MCF 10A (cell line): ENCODE results near the gene RFC2. TPM values are rescaled to one million over a fixed set of nuclear protein-coding genes. Genes with fewer than 3 reads are reported as not detected.

ENCODE experiments used
- BruUV-seq: library from RNA; stranded (reverse); fragments of 400-500 nt; replicated peaks from 2 replicates; lab custom pipeline; 2021; lab: Mats Ljungman, UMichigan
- CTCF ChIA-PET: fragments of 300-600 bp; sonication (Branson Sonifier 250); formaldehyde crosslinking; extraction: SDS; loops from one replicate; lab custom pipeline; 2021; ENCODE audit warnings: antibody characterized with exemption, inconsistent platforms; lab: Yijun Ruan, JAX
- POLR2A ChIA-PET: fragments of 300-600, 350-650 bp; sonication (Branson Sonifier 250); formaldehyde crosslinking; extraction: SDS; loops from one replicate; lab custom pipeline; 2020; ENCODE audit warnings: antibody characterized with exemption, inconsistent platforms; lab: Yijun Ruan, JAX
- DNase-seq: peaks from one replicate; pipeline ENCODE4 v3.0.0-alpha.2; 2018; ENCODE audit not compliant: unreplicated experiment
- H3K27ac Mint-ChIP-seq: one replicate; pipeline ENCODE4 v1.8.0; 2022; ENCODE audit warnings: mild to moderate bottlenecking, low read depth, mixed read lengths; ENCODE audit not compliant: unreplicated experiment
- H3K27me3 Mint-ChIP-seq: one replicate; pipeline ENCODE4 v1.8.0; 2022; ENCODE audit warnings: mixed read lengths; ENCODE audit not compliant: insufficient read depth, unreplicated experiment
- H3K36me3 Mint-ChIP-seq: one replicate; pipeline ENCODE4 v1.8.0; 2022; ENCODE audit warnings: mild to moderate bottlenecking, moderate library complexity, mixed read lengths; ENCODE audit not compliant: insufficient read depth, unreplicated experiment
- H3K4me1 Mint-ChIP-seq: one replicate; pipeline ENCODE4 v1.8.0; 2022; ENCODE audit warnings: mixed read lengths; ENCODE audit not compliant: insufficient read depth, unreplicated experiment
- H3K4me3 Mint-ChIP-seq: one replicate; pipeline ENCODE4 v1.8.0; 2022; ENCODE audit warnings: mild to moderate bottlenecking, moderate library complexity, mixed read lengths; ENCODE audit not compliant: unreplicated experiment
- H3K9me3 Mint-ChIP-seq: one replicate; pipeline ENCODE4 v1.8.0; 2022; ENCODE audit warnings: mixed read lengths; ENCODE audit not compliant: unreplicated experiment
- CTCF ChIP-seq: fragments of 200-600 bp; IDR thresholded peaks from one replicate; pipeline ENCODE4 v1.8.0; 2022; ENCODE audit warnings: antibody characterized with exemption, mild to moderate bottlenecking; ENCODE audit not compliant: unreplicated experiment
- intact Hi-C: fragments of 100-400 bp; cut with micrococcal nuclease; formaldehyde crosslinking; loops from 2 replicates; pipeline ENCODE4 v1.14.1; 2022
- total RNA-seq: library from RNA; stranded (reverse); gene quantifications from 2 replicates; pipeline ENCODE4 v1.2.3, GENCODE V29; 2022

Gene RFC2
- total RNA-seq, 1 experiment from 2014 or later, result 35.0 TPM

GRCh38 chr7:74284781-74285259, 30.6 kb upstream of the RFC2 start:
- no peaks in the 10 kb centered on the region for H3K36me3 Mint-ChIP-seq
- H3K4me1 Mint-ChIP-seq, result peaks cover 13% of the 10 kb centered on the region
- H3K9me3 Mint-ChIP-seq, result no peaks in the 10 kb centered on the region
- no peak for DNase-seq
- no peak overlapping the region for H3K27ac Mint-ChIP-seq
- BruUV-seq, result no TSS peak
- no peaks in the 10 kb centered on the region for H3K27me3 Mint-ChIP-seq
- ChIA-PET CTCF (interaction anchor here (1.4 kb wide), 2 partner anchors 10 to 79 kb away, joined by 3 to 7 read pairs; no protein-coding TSS in a partner anchor), POLR2A (interaction anchor here (1.2 kb wide), 1 partner anchor 15 kb away, joined by 3 read pairs; no protein-coding TSS in a partner anchor)
- intact Hi-C loops, result no loop called here
- no peak for TF ChIP-seq CTCF
- no peak overlapping the region for H3K4me3 Mint-ChIP-seq

- Mint-ChIP-seq H3K4me1 (peaks cover 17% of the 10 kb centered on the region), H3K27ac (no peak overlapping the region), H3K4me3 (no peak overlapping the region), H3K27me3 (no peaks in the 10 kb centered on the region), H3K9me3 (no peaks in the 10 kb centered on the region), H3K36me3 (no peaks in the 10 kb centered on the region)
- ChIA-PET CTCF (interaction anchor here (0.5 to 1.4 kb wide), 5 partner anchors 9 to 272 kb away, joined by 3 to 7 read pairs (median 3); no protein-coding TSS in a partner anchor), POLR2A (interaction anchor here (1.2 kb wide), 1 partner anchor 14 kb away, joined by 3 read pairs; no protein-coding TSS in a partner anchor)
- intact Hi-C loops, result no loop called here
- BruUV-seq, result no TSS peak
- TF ChIP-seq CTCF, result no peak
- DNase-seq, result no peak
Measured at GRCh38 chr7:74283858-74284447, 29.8 kb upstream of the RFC2 start.

GRCh38 chr7:74282748-74283459, 28.7 kb upstream of the RFC2 start:
- no TSS peak for BruUV-seq
- intact Hi-C loops, result no loop called here
- H3K4me3 Mint-ChIP-seq, result no peak overlapping the region
- no peak for DNase-seq
- POLR2A ChIA-PET, result no interaction called here
- no peaks in the 10 kb centered on the region for H3K36me3 Mint-ChIP-seq
- CTCF ChIA-PET, result interaction anchor here (0.5 to 1.9 kb wide), 5 partner anchors 10 to 271 kb away, joined by 3 to 5 read pairs (median 3); no protein-coding TSS in a partner anchor
- no peak for TF ChIP-seq CTCF
- peaks cover 10% of the 10 kb centered on the region for H3K4me1 Mint-ChIP-seq
- no peaks in the 10 kb centered on the region for H3K27me3 Mint-ChIP-seq
- no peaks in the 10 kb centered on the region for H3K9me3 Mint-ChIP-seq
- H3K27ac Mint-ChIP-seq, result no peak overlapping the region

GRCh38 chr7:74280985-74281384, 26.8 kb upstream of the RFC2 start:
- Mint-ChIP-seq H3K27ac (no peak overlapping the region), H3K9me3 (no peaks in the 10 kb centered on the region), H3K27me3 (no peaks in the 10 kb centered on the region), H3K4me3 (no peak overlapping the region), H3K36me3 (no peaks in the 10 kb centered on the region), H3K4me1 (peaks cover 10% of the 10 kb centered on the region)
- BruUV-seq, result no TSS peak
- ChIA-PET CTCF (interaction anchor here (0.6 to 1.9 kb wide), 3 partner anchors 74 to 120 kb away, joined by 3 to 12 read pairs (median 5); no protein-coding TSS in a partner anchor), POLR2A (interaction anchor here (0.6 to 1.9 kb wide), 2 partner anchors 8 to 74 kb away, joined by 3 to 11 read pairs; partner anchors contain the start of gene CLIP2)
- no peak for TF ChIP-seq CTCF
- intact Hi-C loops, result no loop called here
- DNase-seq, result no peak
